Fibroblast of peridontal ligament (primary cell): Measurements from ENCODE around the gene SMG6.
A peak's percentile ranks its signal among the peaks of the same experiment; 100 is the strongest.
"Not testable (repeated sequence)": the region's sequence is repeated elsewhere in the genome, so short reads cannot be mapped to it uniquely, and the experiment has no call there.

Experiments
- DNase-seq: peaks from one replicate; pipeline ENCODE4 v3.0.0-alpha.2; 2010; ENCODE audit errors: extremely low read depth

Gene SMG6

GRCh38 chr17:2303204-2304188 is at the start of gene SMG6, which contains the start of gene SRR:
Gene SMG6 (minus strand): TSS chr17:2303785. CDS start chr17:2303720, 65 bp downstream.
Gene SRR (plus strand): TSS chr17:2303950. CDS start chr17:2315561, 11,611 bp downstream.
- DNase-seq = peak; percentile 72

GRCh38 chr17:2351269-2351668 is 47.7 kb upstream of the SMG6 start:
- DNase-seq = no peak

GRCh38 chr17:2347805-2348685 is 44.5 kb upstream of the SMG6 start:
- DNase-seq = peak; percentile 81

- DNase-seq = no peak
Measured at GRCh38 chr17:2346475-2346874, 42.9 kb upstream of the SMG6 start.

GRCh38 chr17:2344528-2344927 is 40.9 kb upstream of the SMG6 start:
- DNase-seq = no peak

GRCh38 chr17:2343421-2343820 is 39.8 kb upstream of the SMG6 start:
- DNase-seq = no peak

- DNase-seq = peak; percentile 9
Measured at GRCh38 chr17:2338315-2338657, 34.7 kb upstream of the SMG6 start.

- peak; percentile 36 for DNase-seq
Measured at GRCh38 chr17:2337544-2338314, 34.1 kb upstream of the SMG6 start.

- DNase-seq = peak; percentile 24
Measured at GRCh38 chr17:2336852-2337543, 33.4 kb upstream of the SMG6 start, which contains the start of gene SGSM2. Gene SGSM2 (plus strand): TSS chr17:2337501. CDS start chr17:2337689, 188 bp downstream.

GRCh38 chr17:2336215-2336851 is 32.7 kb upstream of the SMG6 start, which contains the start of gene TSR1:
Gene TSR1 (minus strand): TSS chr17:2336457. CDS start chr17:2336427, 30 bp downstream.
- peak; percentile 85 for DNase-seq

- DNase-seq = no peak
Measured at GRCh38 chr17:2335726-2336214, 32.2 kb upstream of the SMG6 start.

GRCh38 chr17:2331303-2331702 is 27.7 kb upstream of the SMG6 start:
- no peak for DNase-seq

- no peak for DNase-seq
Measured at GRCh38 chr17:2323629-2324314, 20.2 kb upstream of the SMG6 start.

GRCh38 chr17:2321399-2321798 is 17.8 kb upstream of the SMG6 start:
- DNase-seq = no peak

- DNase-seq = no peak
Measured at GRCh38 chr17:2319051-2319450, 15.5 kb upstream of the SMG6 start.

- DNase-seq = no peak
Measured at GRCh38 chr17:2317796-2318195, 14.2 kb upstream of the SMG6 start.

GRCh38 chr17:2316916-2317205 is 13.3 kb upstream of the SMG6 start:
- DNase-seq = not testable (repeated sequence)

GRCh38 chr17:2312736-2313135 is 9.2 kb upstream of the SMG6 start:
- peak; percentile 9 for DNase-seq

- peak; percentile 40 for DNase-seq
Measured at GRCh38 chr17:2309338-2310154, 6.0 kb upstream of the SMG6 start.
